ENCODE results near the gene TRIM52.

TRIM52 gene

GRCh38 chr5:181259974-181260719 lies 796 bp downstream of the TRIM52 start:
- peak overlapping the region; percentile 76 for H3K4me3 ChIP-seq (ENCODE audit: low read length)
- no peak for DNase-seq (ENCODE audit: low read depth, low spot score)

- peak overlapping the region; percentile 76 for H3K4me3 ChIP-seq (ENCODE audit: low read length)
- no peak for DNase-seq (ENCODE audit: low read depth, low spot score)
These were observed 1.7 kb downstream of the TRIM52 start for GRCh38 chr5:181259283-181259682.

GRCh38 chr5:181258576-181258975 lies 2.4 kb downstream of the TRIM52 start:
- no peak overlapping the region for H3K4me3 ChIP-seq (ENCODE audit: low read length)
- no peak for DNase-seq (ENCODE audit: low read depth, low spot score)

- no peak for DNase-seq (ENCODE audit: low read depth, low spot score)
- H3K4me3 ChIP-seq (ENCODE audit: low read length): no peak overlapping the region
These were observed 4.9 kb downstream of the TRIM52 start for GRCh38 chr5:181255836-181256578.

GRCh38 chr5:181255276-181255675 lies 5.7 kb downstream of the TRIM52 start:
- no peak overlapping the region for H3K4me3 ChIP-seq (ENCODE audit: low read length)
- no peak for DNase-seq (ENCODE audit: low read depth, low spot score)

GRCh38 chr5:181248277-181248676 lies 12.7 kb downstream of the TRIM52 start:
- DNase-seq (ENCODE audit: low read depth, low spot score): no peak
- no peak overlapping the region; the same call in 1 of the 2 replicates for H3K4me3 ChIP-seq (ENCODE audit: low read length)

- DNase-seq (ENCODE audit: low read depth, low spot score): peak; percentile 58
- peak overlapping the region; percentile 98 for H3K4me3 ChIP-seq (ENCODE audit: low read length)
These were observed 14.5 kb downstream of the TRIM52 start for GRCh38 chr5:181246276-181247049.

GRCh38 chr5:181245427-181246275 lies 15.3 kb downstream of the TRIM52 start:
- DNase-seq (ENCODE audit: low read depth, low spot score): no peak
- peak overlapping the region; percentile 98 for H3K4me3 ChIP-seq (ENCODE audit: low read length)

- DNase-seq (ENCODE audit: low read depth, low spot score): peak; percentile 91
- peak within 1 kb of the TSS; percentile 99 for H3K4me3 ChIP-seq (ENCODE audit: low read length)
These were observed 17.2 kb downstream of the TRIM52 start, which contains the start of gene RACK1 for GRCh38 chr5:181243564-181244343. Gene RACK1 (minus strand): TSS chr5:181243906. CDS start chr5:181243800, 106 bp downstream.

GRCh38 chr5:181243018-181243563 lies 17.9 kb downstream of the TRIM52 start:
- H3K4me3 ChIP-seq (ENCODE audit: low read length): peak overlapping the region; percentile 99
- no peak for DNase-seq (ENCODE audit: low read depth, low spot score)

GRCh38 chr5:181242031-181242451 lies 18.9 kb downstream of the TRIM52 start:
- no peak for DNase-seq (ENCODE audit: low read depth, low spot score)
- H3K4me3 ChIP-seq (ENCODE audit: low read length): peak overlapping the region; percentile 99

- DNase-seq (ENCODE audit: low read depth, low spot score): peak; percentile 49
- H3K4me3 ChIP-seq (ENCODE audit: low read length): peak overlapping the region; percentile 99
These were observed 19.5 kb downstream of the TRIM52 start for GRCh38 chr5:181241393-181241975.

- no peak overlapping the region for H3K4me3 ChIP-seq (ENCODE audit: low read length)
- DNase-seq (ENCODE audit: low read depth, low spot score): no peak
These were observed 21.8 kb downstream of the TRIM52 start for GRCh38 chr5:181239062-181239663.

- no peak overlapping the region for H3K4me3 ChIP-seq (ENCODE audit: low read length)
- no peak for DNase-seq (ENCODE audit: low read depth, low spot score)
These were observed 23.1 kb downstream of the TRIM52 start for GRCh38 chr5:181237729-181238385.

GRCh38 chr5:181236954-181237641 lies 23.8 kb downstream of the TRIM52 start:
- no peak overlapping the region for H3K4me3 ChIP-seq (ENCODE audit: low read length)
- no peak for DNase-seq (ENCODE audit: low read depth, low spot score)

- no peak for DNase-seq (ENCODE audit: low read depth, low spot score)
These were observed 24.5 kb downstream of the TRIM52 start for GRCh38 chr5:181236471-181236870.

More at GRCh38 chr5:181236471-181236870, 24.5 kb downstream of the TRIM52 start:
- H3K4me3 ChIP-seq (ENCODE audit: low read length): no peak overlapping the region

Measured in Jurkat, Clone E6-1 (cell line).